SIG-M5 treated with dmso at 0.1 percent for 504 hours (cell line): ENCODE measurements around the gene SPATA13.
"Not testable (repeated sequence)": the region's sequence is repeated elsewhere in the genome, so short reads cannot be mapped to it uniquely, and the experiment has no call there.

Source experiments
- DNase-seq: peaks from one replicate; lab custom pipeline; 2025; ENCODE audit not compliant: unreplicated experiment; lab: John Stamatoyannopoulos, UW

Gene SPATA13

DNA sequence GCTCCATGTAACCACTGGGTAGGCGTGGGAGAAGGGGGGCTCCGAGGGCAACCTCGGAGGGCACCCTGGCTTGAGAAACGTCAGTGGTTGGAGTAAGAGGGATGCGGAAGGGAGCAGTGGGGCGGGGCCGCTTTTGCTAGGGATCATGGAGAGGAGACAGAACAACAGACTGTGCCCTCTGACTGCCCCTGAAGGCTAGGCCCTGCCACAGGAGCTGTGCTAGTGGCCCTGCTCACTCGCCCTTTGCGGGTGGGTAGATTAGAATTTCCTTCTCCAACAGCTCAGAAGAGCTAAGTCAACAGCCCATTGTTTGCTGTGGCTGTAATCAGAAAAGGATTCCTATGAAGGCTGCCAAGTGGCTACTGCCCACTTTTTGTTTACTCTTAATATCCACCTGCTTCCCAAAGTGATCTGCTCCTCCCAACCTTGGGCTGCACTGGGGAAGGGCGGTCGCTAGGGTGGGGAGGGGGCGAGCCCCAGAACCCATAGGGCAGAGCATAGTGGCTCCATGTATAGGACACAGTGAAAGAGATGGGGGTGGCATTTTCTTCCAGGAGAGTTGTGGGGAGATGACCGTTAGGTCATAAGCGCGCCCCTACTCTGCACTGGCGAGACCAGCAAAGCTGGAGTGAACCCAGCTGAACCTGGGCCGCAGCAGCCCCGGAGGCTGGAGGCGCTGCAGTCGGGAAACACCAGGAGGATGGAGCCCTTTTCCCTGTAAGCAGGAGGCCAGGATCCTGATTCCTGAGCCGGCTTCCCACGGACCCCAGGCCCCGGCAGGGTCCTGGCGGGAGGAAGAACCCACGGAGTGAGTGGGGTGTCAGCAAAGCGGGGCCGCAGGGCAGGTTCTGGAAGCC lies 146.9 kb downstream of the SPATA13 start:
- peak; percentile 6 for DNase-seq

DNA sequence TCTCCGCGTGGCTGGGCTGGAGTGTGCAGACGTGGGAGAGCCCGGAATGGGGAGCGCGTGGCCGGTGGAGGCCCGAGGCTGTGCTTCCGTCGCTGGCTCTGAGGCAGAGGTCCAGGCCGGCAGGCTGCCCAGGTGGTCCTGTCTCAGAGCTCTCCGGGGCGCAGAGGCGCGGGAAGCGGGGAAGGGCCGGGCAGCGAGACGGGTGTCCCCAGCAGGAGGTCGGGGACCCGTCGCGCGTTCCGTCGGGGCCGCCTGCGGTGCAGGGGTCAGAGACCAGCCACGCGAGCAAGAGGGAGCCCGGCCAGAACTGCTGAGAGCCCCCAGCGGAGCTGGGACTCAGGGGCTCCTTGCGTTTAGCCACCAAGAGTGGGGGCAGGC lies 147.5 kb downstream of the SPATA13 start:
- no peak for DNase-seq

DNA sequence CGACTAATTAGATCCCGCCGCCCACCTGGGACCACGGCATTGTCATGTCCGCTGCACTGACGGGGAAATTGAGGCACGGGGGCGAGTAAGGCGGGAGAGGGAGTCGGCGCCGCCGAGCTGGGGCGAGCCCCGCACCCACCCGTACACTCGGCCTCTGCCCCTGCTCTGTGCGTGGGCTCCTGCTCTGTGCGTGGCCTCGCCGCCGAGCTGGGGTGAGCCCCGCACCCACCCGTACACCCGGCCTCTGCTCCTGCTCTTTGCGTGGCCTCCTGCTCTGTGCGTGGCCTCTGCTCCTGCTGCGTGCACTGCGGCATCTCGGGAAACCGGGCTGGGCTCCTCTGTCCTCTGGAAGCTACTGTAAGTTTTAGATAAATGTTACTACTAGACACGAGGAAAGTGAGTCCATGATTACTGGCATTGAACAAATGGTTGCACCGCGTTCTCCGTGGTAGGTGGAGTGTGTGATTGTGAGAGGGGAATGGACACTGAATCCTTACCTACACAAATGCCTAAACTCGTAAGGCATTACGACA lies 148.0 kb downstream of the SPATA13 start:
- DNase-seq, result no peak

DNA sequence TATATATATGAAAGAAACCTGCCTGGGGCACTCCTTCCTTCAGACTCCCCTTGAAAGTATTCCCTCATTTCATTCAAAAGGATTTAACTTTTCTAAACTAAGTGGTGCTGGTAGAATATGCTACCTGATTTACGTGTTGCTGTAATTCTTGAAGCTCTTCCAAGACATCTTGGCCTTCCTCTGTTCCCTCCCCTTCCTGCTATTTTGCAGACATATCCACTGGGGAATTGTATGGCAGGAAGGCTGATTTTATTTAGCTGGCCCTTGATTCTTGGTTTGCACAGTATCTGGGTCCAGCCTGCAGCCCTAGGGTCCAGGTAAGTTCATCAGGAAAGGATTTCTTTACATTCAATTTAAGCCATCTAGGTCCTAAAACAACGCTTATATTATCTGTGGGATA lies 148.8 kb downstream of the SPATA13 start, which contains the start of gene C1QTNF9:
Gene C1QTNF9 (plus strand): TSS at position 281 of the 400 bp plus-strand sequence. CDS start 6,424 bp downstream, outside the sequence.
- DNase-seq, result not testable (repeated sequence)

DNA sequence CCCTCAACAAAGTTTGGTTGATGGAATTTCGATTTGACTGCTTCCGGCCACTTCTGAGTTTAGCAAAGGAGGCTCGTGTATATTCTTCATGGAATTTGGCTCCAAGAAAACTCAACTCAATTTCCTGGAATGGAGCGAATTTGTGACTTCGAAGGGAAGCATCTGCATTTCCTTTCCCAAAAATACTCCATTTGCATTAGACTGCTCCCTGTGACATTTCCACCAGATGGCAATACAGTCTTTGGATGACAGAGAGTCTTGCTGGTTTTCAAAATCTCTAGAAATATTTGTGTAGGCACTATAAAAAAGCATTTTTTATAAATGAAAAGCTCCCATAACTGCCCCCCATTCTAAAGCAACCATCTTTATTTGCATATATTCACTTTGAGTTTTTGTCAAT lies 152.9 kb downstream of the SPATA13 start:
- DNase-seq, result no peak

DNA sequence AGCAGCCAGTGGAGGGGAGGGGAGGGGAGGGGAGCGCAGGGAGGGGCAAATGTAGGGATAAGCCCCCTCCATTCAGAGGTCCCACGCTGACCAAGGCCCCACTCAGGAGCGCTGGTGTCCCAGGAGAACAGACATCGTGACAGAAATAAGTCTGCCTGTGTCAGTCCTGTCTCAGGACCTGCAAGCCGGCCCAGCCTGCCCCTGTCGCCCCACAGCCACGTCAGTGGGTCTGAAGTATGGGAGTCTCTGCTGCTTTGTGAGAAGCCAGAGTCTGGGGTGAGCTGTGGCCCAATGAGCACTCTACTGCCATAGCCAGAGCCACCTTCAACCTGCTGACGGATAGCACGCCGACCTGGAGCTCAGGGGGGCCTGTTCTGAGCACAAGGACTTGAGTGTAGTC lies 157.3 kb downstream of the SPATA13 start:
- not testable (repeated sequence) for DNase-seq

DNA sequence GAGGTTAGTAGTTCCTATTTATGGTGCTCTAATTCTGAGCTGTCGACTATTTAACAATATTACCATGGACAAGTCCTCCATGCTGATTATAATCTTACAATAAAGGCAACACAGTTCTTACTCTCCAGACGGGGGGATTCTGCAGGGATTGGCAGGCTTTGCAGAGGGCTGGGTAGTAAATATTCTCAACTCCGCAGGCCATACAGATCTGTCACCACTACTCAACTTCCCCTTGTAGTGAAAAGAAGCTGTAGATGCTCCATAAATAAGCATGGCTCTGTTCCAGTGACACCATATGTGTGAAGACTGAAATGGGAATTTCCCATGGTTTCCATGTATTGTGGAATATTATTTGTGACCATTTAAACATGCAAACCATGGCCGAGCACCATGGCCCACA lies 158.4 kb downstream of the SPATA13 start:
- DNase-seq, result not testable (repeated sequence)

DNA sequence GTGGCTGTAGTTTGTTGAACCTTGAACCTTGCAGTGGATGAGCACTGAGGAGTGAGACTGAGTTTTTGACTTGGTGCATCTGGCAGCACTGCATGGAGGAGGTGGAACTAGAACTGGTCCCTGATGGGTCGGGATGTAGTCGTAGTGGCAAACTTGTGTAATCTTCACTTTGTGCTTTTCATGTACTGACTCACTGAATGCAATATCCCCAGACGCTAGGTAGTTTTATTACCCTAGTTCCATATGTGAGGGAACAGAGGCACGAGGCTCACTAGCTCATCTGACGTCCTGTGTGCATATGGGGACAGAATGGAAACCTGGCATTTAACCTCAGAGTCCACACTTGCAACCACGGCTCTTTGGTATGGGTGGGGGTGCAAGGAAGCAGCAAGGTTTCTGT lies 159.1 kb downstream of the SPATA13 start:
- not testable (repeated sequence) for DNase-seq

DNA sequence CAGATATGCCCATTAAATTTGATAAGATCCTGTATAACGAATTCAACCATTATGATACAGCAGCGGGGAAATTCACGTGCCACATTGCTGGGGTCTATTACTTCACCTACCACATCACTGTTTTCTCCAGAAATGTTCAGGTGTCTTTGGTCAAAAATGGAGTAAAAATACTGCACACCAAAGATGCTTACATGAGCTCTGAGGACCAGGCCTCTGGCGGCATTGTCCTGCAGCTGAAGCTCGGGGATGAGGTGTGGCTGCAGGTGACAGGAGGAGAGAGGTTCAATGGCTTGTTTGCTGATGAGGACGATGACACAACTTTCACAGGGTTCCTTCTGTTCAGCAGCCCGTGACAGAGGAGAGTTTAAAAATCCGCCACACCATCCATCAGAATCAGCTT lies 160.9 kb downstream of the SPATA13 start:
- DNase-seq, result not testable (repeated sequence)

DNA sequence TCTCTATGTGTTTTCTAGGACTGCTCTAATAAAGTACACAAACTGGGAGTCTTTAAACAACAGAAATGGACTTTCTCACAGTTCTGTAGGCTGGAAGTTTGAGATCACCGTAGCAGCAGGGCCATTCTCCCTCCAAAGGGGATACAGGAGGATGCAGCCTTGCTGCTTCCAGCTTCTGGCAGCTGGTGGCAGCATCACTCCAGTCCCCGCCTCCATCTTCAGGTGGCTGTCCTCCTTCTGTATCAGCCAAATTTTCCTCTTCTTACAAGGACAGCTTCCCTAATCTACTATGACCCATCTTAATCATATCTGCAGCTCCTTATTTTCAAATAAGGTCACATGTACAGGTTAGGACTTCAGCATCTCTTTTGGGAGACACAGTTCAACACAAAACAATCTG lies 161.9 kb downstream of the SPATA13 start:
- not testable (repeated sequence) for DNase-seq

DNA sequence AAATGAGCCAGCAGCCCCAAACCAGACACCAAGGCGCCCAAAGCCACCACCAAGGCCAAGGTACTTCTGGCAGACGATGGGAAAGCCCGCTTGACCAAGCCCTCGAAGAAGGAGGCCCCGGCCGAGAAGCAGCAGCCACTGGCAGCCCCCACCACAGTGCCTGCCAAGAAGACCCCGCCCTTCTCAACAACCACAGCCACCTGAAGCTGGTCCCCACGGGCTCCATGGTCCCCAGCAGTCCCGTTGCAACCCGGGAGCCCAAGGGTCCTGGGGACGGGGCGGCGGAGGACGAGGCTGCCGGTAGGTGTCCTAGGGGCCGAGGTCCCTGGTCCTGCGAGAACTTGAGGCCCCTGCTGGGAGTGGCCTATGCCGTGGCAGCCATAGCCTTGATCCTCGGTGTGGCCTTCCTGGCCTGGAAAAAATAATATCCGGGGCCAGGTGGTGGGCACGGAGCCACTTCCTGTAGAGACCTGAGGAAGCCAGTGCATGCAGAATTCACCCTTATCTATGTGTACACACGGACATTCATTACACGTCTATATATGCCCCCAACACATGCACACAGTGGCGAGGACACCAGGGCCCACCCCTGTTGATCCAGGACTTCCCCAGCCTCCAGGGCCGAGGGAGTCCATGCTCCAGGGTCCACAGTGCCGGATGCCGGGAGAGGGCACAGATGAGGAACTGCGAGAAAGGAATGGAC lies 162.7 kb downstream of the SPATA13 start:
- DNase-seq, result no peak

DNA sequence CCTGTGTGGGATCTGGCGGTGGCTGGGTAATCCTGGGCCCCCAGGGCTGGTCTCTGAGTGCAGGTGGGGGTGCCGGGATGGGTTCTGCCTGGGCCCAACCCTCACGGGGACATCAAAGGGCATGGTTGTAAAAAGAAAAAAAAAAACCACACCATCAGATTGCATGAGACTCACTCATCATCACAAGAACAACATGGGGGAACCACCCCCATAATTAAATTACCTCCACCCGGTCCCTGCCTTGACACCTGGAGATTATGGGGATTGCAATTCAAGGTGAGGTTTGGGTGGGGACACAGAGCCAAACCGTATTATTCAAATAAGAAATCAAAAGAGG lies 163.2 kb downstream of the SPATA13 start:
- no peak for DNase-seq

DNA sequence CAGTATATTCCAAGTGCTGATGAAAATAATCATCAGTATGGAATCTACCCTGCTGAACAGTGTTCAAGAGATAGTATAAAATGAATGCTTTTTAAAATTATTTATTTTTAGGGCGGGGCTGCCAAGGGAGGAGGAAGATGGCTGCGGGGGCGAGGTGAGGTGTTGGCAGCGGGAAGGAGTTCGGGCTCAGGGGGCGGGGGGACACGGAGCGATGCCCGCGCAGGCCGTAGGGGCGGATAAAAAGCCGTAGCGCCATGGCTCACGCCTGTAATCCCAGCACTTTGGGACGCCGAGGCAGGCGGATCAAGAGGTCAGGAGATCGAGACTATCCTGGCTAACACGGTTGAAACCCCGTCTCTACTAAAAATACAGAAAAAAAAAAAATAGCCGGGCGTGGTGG lies 167.1 kb downstream of the SPATA13 start:
- not testable (repeated sequence) for DNase-seq

DNA sequence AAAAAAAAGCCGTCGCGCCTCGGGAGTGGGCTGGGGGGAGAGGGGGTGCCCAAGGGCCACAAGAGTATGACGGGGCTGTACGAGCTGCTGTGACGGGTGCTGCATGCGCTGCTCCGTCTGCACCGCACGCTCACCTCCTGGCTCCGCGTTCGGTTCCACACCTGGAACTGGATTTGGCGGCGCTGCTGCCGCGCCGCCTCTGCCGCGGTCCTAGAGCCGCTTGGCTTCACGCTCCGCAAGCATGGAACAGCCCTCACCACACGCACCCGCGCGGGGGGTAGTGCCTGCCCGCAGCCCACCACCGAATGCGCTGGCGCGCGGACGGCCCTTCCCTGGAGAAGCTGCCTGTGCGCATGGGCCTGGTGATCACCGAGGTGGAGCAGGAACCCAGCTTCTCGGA lies 167.6 kb downstream of the SPATA13 start:
- DNase-seq, result no peak

DNA sequence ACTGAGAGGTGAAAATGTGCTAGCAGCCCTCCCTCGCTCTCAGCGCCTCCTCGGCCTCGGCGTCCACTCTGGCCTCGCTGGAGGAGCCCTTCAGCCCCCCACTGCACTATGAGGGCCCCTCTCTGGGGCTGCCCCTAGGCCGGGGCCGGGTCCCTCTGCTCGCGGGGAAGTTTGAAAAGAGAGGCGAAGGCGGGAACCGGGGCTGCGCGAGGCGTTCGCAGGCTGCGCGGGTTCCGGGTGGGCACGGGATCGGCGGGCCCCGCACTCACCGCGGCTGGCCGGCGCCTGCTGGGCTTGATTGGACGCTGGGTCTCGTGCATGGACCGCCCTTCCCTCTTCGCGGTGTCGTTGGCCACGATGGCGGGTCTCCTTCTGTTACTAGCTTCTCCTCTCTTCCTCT lies 178.2 kb downstream of the SPATA13 start:
- DNase-seq, result no peak

DNA sequence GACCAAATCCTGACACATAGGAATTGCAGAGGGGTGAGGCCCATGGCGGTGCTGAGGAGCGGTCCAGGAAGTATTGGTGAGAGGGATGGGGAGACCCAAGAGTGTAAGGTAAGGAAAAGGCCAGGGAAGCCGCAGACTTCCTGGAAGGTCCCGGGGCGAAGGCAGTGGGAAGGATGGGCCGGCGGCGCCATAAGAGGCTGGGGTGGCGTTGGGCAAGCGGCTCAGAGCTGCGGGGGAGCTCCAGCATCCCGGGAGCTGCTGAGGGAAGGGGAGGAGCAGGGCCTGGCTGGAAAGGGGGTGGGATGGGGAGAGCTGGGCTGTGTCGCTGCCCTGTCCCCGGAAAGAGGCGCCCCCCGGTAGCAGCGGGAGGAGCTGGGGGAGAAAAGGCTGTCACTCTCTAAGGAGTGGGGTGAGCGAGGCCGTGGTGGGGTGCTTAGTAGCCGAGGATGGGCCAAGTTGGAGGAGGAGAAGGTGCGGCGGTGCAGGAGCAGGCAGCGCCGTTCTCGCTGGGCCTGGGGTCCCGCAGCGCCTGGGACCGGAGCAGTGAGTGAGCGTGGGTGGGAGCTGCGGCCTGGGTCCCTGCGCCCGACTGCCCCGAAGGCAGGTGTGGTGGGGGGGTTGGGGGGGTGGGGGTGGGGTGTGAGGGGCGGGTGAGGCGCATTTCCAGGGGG lies 179.6 kb downstream of the SPATA13 start:
- no peak for DNase-seq

DNA sequence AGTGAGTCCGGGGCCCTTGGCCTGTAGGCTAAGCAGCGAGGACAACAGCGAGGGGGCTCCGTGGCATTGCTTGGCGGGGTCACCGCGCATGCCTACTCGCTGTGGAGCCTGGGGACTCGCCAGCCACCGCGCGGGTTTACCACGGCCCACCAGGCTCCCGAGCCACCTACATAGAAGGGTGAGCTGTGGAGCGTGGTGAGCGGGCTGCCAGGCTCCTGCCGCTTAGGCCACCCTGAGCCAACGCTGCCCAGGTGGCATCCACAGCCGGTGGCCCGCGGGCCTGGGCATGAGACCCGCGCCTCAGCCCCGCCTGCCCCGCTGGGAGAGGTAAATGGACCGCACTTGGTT lies 180.1 kb downstream of the SPATA13 start:
- no peak for DNase-seq

DNA sequence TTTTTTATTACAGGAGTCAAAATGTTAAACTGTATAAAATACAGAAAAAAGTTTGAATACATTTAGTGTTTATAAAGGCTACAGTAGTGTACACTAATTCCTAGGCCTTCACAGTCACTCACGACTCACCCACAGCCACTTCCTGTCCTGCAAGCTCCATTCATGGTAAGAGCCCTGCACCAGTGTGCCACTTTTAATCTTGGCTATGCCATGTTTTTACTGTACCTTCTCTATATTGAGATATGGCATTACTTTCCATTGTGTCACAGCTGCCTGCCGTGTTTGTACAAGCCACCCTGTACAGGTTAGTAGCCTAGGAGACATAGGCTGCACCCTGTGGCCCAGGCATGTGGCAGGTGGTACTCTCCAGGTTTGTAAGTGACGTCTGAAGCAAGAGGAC lies 180.9 kb downstream of the SPATA13 start:
- no peak for DNase-seq

DNA sequence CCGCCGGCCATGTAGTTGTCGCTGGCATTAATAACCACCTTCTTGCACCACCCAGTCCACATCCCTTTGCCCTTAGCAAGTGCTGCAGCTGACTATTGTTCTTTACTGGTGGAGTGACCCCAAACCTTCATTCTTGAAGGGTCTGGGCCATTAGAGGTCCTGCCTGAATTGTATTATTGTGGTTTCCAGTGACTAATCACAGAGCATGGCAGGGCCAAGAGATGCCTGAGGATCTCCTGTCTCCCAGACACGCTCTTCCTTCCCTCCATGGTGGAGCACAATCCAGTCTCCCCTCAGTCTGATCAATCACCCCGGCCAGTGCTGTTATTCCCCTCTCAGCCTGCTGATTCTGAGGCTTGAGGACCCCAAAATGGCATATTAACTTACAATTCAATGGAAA lies 187.9 kb downstream of the SPATA13 start:
- no peak for DNase-seq

DNA sequence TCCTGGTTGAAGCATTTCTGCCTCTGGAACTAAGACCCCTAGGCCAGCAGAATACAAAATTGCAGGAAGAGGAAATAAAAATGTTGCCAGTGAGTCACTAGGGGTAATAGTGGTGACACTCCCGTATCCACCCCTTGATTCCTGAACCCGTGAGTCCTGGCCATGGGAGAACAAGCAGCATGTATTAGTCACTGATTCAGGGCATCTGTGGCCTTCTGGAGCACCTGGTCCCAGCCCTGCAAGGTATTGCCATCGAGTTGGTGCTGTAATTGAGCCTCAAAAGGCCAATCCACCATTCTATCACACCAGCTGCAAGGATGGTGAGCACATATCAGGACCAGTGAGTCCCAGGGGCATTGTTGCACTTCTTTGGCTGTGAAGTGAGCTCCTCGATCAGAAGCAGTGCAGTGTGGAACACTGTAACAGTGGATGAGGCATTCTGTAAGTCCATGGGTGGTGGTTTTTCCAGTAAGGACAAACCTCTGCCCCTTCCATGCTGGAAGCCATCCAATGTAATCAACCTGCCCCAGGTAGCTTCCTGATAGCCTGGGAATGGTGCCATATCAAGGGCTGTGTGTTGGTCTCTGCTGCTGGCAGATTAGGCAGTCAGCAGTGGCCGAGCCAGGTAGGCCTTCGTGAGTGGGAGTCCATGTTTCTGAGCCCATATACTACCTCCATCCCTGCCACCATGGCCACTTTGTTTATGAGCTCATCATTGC lies 188.4 kb downstream of the SPATA13 start:
- no peak for DNase-seq
